Measurements from ENCODE around the gene OMP.

DNA sequence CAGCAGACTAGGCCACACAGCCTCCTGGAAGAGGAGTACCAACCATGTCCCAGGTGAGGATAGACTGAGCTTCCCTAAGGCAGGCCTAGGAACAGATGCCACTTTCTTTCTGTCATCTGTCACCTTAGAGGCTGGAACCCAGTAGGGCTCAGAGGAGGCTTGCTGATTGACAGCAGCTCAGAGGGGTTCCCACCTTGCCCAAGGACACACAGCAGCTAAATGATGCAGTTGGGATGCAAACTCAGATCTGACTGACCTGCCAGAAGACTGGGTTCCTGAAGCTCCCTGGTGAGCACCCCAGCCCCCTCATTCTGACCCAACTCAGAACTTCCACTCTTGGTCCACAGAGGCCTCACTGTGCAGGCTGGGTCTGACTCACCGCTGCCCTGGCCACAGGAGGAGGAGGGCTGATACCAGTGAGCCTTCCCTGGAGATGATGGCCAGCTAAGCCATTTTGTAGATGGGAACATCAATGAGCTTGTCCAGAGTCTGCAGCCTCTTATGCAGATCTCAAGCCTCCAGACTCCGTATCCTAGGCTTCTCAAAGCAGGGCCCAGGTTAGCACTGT is 21.9 kb upstream of the OMP start:
- TF ChIP-seq RORA (CRISPR knock-in tag; IDR thresholded peaks at IDR 0.05) (no peak), EZH2 (conservative IDR thresholded peaks at IDR 0.05; ENCODE audit: low read depth, low read length) (no peak), POLR2A (IDR thresholded peaks at IDR 0.05; ENCODE audit: insufficient read depth in 1 of 2, low read depth in 2 of 2, low read length in 2 of 2) (no peak), MYC (CRISPR knock-in tag; IDR thresholded peaks at IDR 0.05; ENCODE audit: borderline replicate concordance) (no peak), TAF1 (CRISPR knock-in tag; IDR thresholded peaks at IDR 0.05) (no peak), NR2C2 (CRISPR knock-in tag; IDR thresholded peaks at IDR 0.05; ENCODE audit: borderline replicate concordance) (no peak), ZBTB7A (CRISPR knock-in tag; IDR thresholded peaks at IDR 0.05) (no peak), GABPA (IDR thresholded peaks at IDR 0.05; ENCODE audit: low read depth, low read length) (no peak), GABPA (CRISPR knock-in tag; IDR thresholded peaks at IDR 0.05; ENCODE audit: low read depth) (no peak)
- TF ChIP-seq, protein P1, sequence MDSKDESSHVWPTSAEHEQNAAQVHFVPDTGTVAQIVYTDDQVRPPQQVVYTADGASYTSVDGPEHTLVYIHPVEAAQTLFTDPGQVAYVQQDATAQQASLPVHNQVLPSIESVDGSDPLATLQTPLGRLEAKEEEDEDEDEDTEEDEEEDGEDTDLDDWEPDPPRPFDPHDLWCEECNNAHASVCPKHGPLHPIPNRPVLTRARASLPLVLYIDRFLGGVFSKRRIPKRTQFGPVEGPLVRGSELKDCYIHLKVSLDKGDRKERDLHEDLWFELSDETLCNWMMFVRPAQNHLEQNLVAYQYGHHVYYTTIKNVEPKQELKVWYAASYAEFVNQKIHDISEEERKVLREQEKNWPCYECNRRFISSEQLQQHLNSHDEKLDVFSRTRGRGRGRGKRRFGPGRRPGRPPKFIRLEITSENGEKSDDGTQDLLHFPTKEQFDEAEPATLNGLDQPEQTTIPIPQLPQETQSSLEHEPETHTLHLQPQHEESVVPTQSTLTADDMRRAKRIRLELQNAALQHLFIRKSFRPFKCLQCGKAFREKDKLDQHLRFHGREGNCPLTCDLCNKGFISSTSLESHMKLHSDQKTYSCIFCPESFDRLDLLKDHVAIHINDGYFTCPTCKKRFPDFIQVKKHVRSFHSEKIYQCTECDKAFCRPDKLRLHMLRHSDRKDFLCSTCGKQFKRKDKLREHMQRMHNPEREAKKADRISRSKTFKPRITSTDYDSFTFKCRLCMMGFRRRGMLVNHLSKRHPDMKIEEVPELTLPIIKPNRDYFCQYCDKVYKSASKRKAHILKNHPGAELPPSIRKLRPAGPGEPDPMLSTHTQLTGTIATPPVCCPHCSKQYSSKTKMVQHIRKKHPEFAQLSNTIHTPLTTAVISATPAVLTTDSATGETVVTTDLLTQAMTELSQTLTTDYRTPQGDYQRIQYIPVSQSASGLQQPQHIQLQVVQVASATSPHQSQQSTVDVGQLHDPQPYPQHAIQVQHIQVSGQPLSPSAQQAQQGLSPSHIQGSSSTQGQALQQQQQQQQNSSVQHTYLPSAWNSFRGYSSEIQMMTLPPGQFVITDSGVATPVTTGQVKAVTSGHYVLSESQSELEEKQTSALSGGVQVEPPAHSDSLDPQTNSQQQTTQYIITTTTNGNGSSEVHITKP (CRISPR knock-in tag; IDR thresholded peaks at IDR 0.05; ENCODE audit: low read depth), result no peak
- TF ChIP-seq, protein P2, sequence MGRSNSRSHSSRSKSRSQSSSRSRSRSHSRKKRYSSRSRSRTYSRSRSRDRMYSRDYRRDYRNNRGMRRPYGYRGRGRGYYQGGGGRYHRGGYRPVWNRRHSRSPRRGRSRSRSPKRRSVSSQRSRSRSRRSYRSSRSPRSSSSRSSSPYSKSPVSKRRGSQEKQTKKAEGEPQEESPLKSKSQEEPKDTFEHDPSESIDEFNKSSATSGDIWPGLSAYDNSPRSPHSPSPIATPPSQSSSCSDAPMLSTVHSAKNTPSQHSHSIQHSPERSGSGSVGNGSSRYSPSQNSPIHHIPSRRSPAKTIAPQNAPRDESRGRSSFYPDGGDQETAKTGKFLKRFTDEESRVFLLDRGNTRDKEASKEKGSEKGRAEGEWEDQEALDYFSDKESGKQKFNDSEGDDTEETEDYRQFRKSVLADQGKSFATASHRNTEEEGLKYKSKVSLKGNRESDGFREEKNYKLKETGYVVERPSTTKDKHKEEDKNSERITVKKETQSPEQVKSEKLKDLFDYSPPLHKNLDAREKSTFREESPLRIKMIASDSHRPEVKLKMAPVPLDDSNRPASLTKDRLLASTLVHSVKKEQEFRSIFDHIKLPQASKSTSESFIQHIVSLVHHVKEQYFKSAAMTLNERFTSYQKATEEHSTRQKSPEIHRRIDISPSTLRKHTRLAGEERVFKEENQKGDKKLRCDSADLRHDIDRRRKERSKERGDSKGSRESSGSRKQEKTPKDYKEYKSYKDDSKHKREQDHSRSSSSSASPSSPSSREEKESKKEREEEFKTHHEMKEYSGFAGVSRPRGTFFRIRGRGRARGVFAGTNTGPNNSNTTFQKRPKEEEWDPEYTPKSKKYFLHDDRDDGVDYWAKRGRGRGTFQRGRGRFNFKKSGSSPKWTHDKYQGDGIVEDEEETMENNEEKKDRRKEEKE (IDR thresholded peaks at IDR 0.05), result no peak
- TF ChIP-seq, protein P3, sequence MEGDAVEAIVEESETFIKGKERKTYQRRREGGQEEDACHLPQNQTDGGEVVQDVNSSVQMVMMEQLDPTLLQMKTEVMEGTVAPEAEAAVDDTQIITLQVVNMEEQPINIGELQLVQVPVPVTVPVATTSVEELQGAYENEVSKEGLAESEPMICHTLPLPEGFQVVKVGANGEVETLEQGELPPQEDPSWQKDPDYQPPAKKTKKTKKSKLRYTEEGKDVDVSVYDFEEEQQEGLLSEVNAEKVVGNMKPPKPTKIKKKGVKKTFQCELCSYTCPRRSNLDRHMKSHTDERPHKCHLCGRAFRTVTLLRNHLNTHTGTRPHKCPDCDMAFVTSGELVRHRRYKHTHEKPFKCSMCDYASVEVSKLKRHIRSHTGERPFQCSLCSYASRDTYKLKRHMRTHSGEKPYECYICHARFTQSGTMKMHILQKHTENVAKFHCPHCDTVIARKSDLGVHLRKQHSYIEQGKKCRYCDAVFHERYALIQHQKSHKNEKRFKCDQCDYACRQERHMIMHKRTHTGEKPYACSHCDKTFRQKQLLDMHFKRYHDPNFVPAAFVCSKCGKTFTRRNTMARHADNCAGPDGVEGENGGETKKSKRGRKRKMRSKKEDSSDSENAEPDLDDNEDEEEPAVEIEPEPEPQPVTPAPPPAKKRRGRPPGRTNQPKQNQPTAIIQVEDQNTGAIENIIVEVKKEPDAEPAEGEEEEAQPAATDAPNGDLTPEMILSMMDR (CRISPR knock-in tag; IDR thresholded peaks at IDR 0.05), result no peak
- TF ChIP-seq, protein P4, sequence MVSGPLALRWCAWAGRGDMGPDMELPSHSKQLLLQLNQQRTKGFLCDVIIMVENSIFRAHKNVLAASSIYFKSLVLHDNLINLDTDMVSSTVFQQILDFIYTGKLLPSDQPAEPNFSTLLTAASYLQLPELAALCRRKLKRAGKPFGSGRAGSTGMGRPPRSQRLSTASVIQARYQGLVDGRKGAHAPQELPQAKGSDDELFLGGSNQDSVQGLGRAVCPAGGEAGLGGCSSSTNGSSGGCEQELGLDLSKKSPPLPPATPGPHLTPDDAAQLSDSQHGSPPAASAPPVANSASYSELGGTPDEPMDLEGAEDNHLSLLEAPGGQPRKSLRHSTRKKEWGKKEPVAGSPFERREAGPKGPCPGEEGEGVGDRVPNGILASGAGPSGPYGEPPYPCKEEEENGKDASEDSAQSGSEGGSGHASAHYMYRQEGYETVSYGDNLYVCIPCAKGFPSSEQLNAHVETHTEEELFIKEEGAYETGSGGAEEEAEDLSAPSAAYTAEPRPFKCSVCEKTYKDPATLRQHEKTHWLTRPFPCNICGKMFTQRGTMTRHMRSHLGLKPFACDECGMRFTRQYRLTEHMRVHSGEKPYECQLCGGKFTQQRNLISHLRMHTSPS (CRISPR knock-in tag; IDR thresholded peaks at IDR 0.05; ENCODE audit: low read depth), result no peak

All from HepG2 (cell line).